Pancreas (tissue), 10 donors: Measurements from ENCODE around the gene PAX8. TPM values are rescaled to one million over a fixed set of nuclear protein-coding genes. Genes with fewer than 3 reads are reported as not detected.
A peak's percentile ranks its signal among the peaks of the same experiment; 100 is the strongest.

Source experiments
- ATAC-seq, 4 donors: fragments of 200-7000 bp; cut with Tn5 transposase; one replicate each; pipeline versions ENCODE4 v1.8.0 to v1.9.1; 2020; ENCODE audit warnings: mild to moderate bottlenecking in 4 of 4, moderate library complexity in 4 of 4
- DNase-seq, 6 donors: peaks; one replicate each; pipeline ENCODE4 v3.0.0-alpha.2; 2020
- FAIRE-seq: peaks from 2 replicates; lab custom pipeline; 2012; peaks lifted over from hg19 to GRCh38; lab: Jason Lieb, UNC
- H3K27ac ChIP-seq, 4 donors: fragments of 200-600 bp; sonication (generic); 1 replicate in 3 of 4; 2 replicates in 1 of 4; pipeline versions ENCODE4 v1.5.0 to v1.8.0; 2020
- H3K27me3 ChIP-seq, 4 donors: fragments of 200-600 bp; one replicate each; pipeline ENCODE4 v1.8.0; 2021
- H3K36me3 ChIP-seq, 3 donors: fragments of 200-600 bp; sonication (generic) in 1 of 3; one replicate each; pipeline versions ENCODE4 v1.5.0 to v1.8.0; 2020 to 2021
- H3K4me1 ChIP-seq, 3 donors: fragments of 200-600 bp; one replicate each; pipeline ENCODE4 v1.8.0; 2021
- H3K4me3 ChIP-seq, 4 donors: fragments of 200-600 bp; sonication (generic) in 2 of 4; one replicate each; pipeline versions ENCODE4 v1.5.0 to v1.8.0; 2020 to 2021
- H3K9me3 ChIP-seq, 4 donors: fragments of 200-600 bp; one replicate each; pipeline ENCODE4 v1.8.0; 2021
- CTCF ChIP-seq, 4 donors: fragments of 200-600 bp; sonication (generic) in 3 of 4; IDR thresholded peaks; one replicate each; pipeline versions ENCODE4 v1.5.0 to v1.8.0; 2021; ENCODE audit warnings: antibody characterized with exemption in 4 of 4
- WGBS, 2 donors: extraction: QIAGEN DNeasy Blood & Tissue Kit; methylation state at CpG; one replicate each; pipeline ENCODE4 v1.1.7; 2013; 5-methylcytosine and 5-hydroxymethylcytosine counted together
- intact Hi-C, 3 donors: fragments of 100-400 bp; cut with DNase I; formaldehyde crosslinking; loops; one replicate each; pipeline versions ENCODE4 v1.11.1 to v1.14.2; 2022
- polyA plus RNA-seq, 2 donors: library from polyadenylated mRNA; stranded (reverse); fragments of 200-250 nt; gene quantifications; one replicate each; pipeline ENCODE4 v1.2.3, GENCODE V29; 2013
- total RNA-seq, 6 donors: library from RNA; stranded (reverse); fragmentation: NEBNext Ultra II Directional in 4 of 6; extraction: Animal tissue kit (Norgen Biotek cat#: 25700) in 4 of 6; gene quantifications; one replicate each; pipeline versions ENCODE4 v1.2.1 to v1.2.4, GENCODE V29; 2021 to 2023
- donor health status: healthy with polysubstance abuse.
- donor health status: DM: no; HTN: no; CAD: no; lungs with moderate emphysema.
- donor health status: DM: no; HTN: no; CAD: no.
- donor health status: control.
- donor health status: control.
- donor health status: Bipolar disorder and iron deficiency.
- donor health status: DM: yes; HTN: yes; CAD: no.
- donor health status: DM: no; HTN: no; CAD: no.
- donor health status: DM: no; HTN: no; CAD: no.
- donor health status: DM: yes; HTN: yes; CAD: no.

PAX8 gene
- total and polyA plus RNA-seq, 8 donors = 0.23 to 1.1 (median 0.55) TPM; not detected in 2

- H3K4me3 ChIP-seq = no peak overlapping the region
- FAIRE-seq (no peak), DNase-seq (no peak), ATAC-seq (no peak)
- peaks cover 0 to 27% (median 11%) of the 10 kb centered on the region in 4 donors for H3K27me3 ChIP-seq
- H3K9me3 ChIP-seq = no peaks in the 10 kb centered on the region
- intact Hi-C loops = no loop called here
- H3K27ac ChIP-seq = no peak overlapping the region
- no peak for TF ChIP-seq CTCF (IDR thresholded peaks at IDR 0.05)
- H3K4me1 ChIP-seq = peaks cover 0 to 4% (median 3%) of the 10 kb centered on the region in 3 donors
- H3K36me3 ChIP-seq = no peaks in the 10 kb centered on the region
Measured at GRCh38 chr2:113274432-113274831, 4.3 kb downstream of the PAX8 start.

GRCh38 chr2:113273981-113274380 is 4.7 kb downstream of the PAX8 start:
- no peak for TF ChIP-seq CTCF (IDR thresholded peaks at IDR 0.05)
- intact Hi-C loops = no loop called here
- H3K4me1 ChIP-seq = peaks cover 0 to 4% (median 3%) of the 10 kb centered on the region in 3 donors
- WGBS, 2 donors = 20 to 45% methylated on average over 9 of the region's 9 CpGs
- FAIRE-seq (no peak), ATAC-seq (no peak), DNase-seq (no peak)
- H3K36me3 ChIP-seq = no peaks in the 10 kb centered on the region
- peaks cover 0 to 27% (median 11%) of the 10 kb centered on the region in 4 donors for H3K27me3 ChIP-seq
- no peaks in the 10 kb centered on the region for H3K9me3 ChIP-seq
- H3K4me3 ChIP-seq = no peak overlapping the region
- H3K27ac ChIP-seq = no peak overlapping the region

- H3K36me3 ChIP-seq = no peaks in the 10 kb centered on the region
- no peaks in the 10 kb centered on the region for H3K9me3 ChIP-seq
- DNase-seq = no peak
- intact Hi-C loops = no loop called here
- peaks cover 0 to 4% (median 3%) of the 10 kb centered on the region in 3 donors for H3K4me1 ChIP-seq
- no peak for TF ChIP-seq CTCF (IDR thresholded peaks at IDR 0.05)
- peaks cover 0 to 27% (median 11%) of the 10 kb centered on the region in 4 donors for H3K27me3 ChIP-seq
- no peak overlapping the region for H3K27ac ChIP-seq
- 9 to 28% methylated on average over 8 of the region's 8 CpGs for WGBS, 2 donors
- no peak for FAIRE-seq
- ATAC-seq = peak in 3 of 4 donors; percentile 61 to 72 (median 69)
- H3K4me3 ChIP-seq = no peak overlapping the region
Measured at GRCh38 chr2:113273027-113273551, 5.6 kb downstream of the PAX8 start.

- 37 to 48% methylated on average over 5 of the region's 5 CpGs for WGBS, 2 donors
- peaks cover 0 to 4% (median 3%) of the 10 kb centered on the region in 3 donors for H3K4me1 ChIP-seq
- no peak for DNase-seq
Measured at GRCh38 chr2:113272477-113272876, 6.2 kb downstream of the PAX8 start.

More at GRCh38 chr2:113272477-113272876, 6.2 kb downstream of the PAX8 start:
- Histone ChIP-seq H3K27me3 (peaks cover 0 to 23% (median 11%) of the 10 kb centered on the region in 4 donors), H3K27ac (no peak overlapping the region), H3K4me3 (no peak overlapping the region), H3K9me3 (no peaks in the 10 kb centered on the region), H3K36me3 (no peaks in the 10 kb centered on the region)
- TF ChIP-seq CTCF (IDR thresholded peaks at IDR 0.05) = no peak
- intact Hi-C loops = no loop called here
- FAIRE-seq (no peak), ATAC-seq (no peak)
